Activated effector memory CD4-positive, alpha-beta T cell treated with Interleukin-2 at 50 U/mL for 16 hours (primary cell): ENCODE measurements around the gene DHDH.
"Not testable (repeated sequence)": the region's sequence is repeated elsewhere in the genome, so short reads cannot be mapped to it uniquely, and the experiment has no call there.

ENCODE experiments used
- DNase-seq: peaks from one replicate; pipeline ENCODE4 v3.0.0-alpha.2; 2020

DHDH gene

DNA sequence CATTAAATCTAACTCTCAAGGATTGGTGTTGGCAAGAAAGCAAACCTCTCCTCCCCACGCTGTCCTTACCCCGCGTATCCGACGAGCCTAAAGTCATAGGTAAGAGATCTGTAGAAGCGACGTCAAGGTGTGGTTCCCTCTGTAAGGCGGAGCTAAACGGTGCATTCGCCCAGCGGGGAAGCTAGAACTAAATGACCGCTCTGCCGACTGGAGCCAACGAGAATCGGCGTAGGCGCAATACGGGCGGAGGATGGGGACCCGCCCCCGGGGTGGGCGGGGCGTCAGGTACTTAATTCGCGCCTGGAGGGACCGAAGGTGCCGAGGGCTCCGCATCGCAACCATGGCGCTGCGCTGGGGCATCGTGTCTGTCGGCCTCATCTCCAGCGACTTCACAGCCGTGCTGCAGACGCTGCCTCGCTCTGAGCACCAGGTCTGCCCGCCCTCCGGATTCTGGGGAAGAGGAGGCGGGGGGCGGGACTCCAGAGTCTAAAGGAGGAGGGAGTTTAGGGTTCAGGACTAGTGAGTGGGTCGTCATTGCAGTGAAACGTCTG is at the start of gene DHDH:
Gene DHDH (plus strand): TSS at position 318 of the 551 bp plus-strand sequence. CDS start 23 bp downstream, at position 341.
- peak; percentile 85 for DNase-seq

DNA sequence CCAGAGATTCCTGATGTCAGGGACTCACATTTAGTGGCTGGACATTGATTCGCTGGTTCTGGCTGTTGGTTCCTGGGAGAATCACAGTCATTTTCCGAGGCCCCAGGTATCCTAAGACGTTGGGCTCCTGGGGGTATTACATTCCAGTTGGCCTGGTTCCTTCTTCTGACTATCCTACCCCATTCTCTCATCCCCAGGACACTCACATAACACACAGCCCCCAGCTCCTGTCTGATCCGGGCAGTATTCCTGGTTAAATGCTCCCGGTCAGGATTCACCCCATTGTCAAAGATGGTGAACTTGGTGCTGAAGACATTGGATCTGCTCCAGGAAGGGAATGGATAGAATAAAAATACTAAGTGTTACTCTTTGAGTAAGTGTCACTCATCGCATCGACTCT is 49.8 kb upstream of the DHDH start:
- DNase-seq = no peak

DNA sequence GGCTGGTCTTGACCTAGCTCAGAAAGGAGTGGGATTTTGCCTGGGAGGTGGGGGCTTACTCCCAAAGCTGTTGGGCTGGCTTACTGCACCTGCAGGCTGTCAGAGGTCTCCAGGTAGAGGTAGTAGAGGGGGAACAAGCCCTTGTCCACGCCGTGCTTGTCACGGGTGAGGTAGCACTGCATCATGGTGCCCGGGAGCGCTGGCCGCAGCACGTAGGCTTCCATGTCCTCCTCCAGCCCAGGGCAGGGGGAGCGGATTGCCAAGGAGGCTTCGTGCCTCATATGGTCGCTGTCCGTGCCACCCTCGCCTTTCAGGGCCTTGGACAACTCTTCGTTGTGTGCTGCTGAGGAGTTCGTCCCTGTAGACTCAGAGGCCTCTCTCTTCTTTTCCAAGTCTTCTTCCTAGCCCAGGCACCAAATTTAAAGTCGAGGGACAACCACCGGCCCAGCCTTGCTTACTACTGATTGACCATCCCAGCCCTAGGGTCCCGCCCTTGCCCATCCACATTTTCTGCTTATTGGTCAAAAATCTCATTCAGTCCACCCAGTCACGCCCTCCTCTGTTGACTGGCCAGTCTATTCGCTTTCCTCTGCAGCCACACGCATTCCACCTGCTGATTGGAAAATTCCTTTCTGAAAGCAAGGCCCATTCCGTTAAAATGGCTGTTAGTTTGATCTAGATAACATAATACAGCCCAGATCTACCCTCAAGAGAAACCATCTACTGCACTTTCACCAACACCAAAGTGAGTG is 45.5 kb upstream of the DHDH start:
- no peak for DNase-seq

DNA sequence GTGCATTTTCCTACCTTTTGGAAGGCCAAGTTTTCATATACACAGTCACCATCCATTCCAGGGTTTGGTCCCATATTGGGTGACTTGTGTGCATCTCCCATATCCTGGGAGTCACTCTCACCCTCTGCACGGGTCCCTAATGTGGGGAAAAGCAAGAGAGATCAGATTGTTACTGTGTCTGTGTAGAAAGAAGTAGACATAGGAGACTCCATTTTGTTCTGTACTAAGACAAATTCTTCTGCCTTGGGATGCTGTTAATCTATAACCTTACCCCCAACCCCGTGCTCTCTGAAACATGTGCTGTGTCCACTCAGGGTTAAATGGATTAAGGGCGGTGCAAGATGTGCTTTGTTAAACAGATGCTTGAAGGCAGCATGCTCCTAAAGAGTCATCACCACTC is 44.0 kb upstream of the DHDH start:
- not testable (repeated sequence) for DNase-seq

DNA sequence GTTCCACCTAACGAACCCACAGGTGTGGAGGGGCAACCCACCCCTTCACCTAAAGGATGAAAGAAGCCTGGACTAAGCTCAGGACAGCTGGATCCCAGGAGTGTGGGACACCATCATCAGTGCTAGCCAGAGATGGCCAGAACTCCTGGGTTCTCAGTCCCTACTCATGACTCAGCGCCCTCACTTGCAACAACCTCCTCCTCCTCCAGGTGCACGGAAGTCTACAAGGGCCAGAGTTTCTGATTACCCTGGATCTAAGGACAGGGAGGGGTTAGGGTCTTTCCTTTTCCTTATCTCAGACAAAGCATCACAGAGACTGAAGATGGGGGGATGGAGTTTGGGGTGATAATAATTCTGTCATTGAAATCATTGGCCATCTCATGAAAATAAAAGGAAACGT is 42.9 kb upstream of the DHDH start:
- DNase-seq = no peak

DNA sequence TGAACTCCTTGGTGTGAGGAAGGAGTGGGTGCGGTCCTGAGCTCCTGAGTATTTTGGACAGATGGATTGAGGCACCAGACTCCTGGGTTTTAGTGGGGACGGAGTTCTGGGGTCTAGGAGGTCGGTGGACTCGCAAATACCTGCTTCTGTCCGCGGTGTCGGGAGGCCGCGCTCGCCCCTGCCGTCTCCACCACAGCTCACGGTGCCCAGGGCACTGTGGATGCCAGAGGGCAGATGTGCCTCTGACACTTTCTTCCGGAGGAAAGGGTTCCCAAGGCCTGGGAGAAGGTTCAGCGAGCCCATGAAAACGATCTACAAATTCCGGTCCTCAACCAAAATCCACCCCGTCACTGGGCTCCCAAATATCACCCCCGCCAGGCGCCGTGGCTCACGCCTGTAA is 38.3 kb upstream of the DHDH start:
- DNase-seq = no peak

DNA sequence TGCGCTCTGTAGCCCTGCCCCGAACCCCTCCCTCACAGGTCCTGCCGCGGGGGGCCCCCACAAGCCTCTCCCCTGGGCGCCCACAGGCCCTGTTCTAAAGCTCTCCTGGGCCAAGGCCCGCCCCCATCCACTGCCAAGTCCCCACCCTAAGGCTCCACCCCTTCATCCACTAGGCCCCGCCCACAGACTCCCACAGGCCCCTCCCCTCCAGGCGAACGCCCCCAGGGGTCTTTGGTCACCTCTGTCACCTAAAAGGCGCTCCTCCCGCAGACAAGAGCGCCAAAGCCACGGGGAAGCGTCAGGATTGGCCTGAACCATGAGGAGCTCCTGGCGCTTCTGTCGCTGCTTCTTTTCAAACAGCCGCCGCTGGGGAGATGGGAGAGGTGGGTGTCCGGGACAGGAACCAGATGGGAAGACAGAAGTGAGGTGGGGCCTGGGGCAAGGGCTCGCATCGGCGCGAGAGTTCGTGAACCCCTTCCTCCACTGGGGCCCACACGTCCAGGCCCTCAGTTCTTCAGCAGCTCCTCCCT is 37.2 kb upstream of the DHDH start:
- DNase-seq = no peak

DNA sequence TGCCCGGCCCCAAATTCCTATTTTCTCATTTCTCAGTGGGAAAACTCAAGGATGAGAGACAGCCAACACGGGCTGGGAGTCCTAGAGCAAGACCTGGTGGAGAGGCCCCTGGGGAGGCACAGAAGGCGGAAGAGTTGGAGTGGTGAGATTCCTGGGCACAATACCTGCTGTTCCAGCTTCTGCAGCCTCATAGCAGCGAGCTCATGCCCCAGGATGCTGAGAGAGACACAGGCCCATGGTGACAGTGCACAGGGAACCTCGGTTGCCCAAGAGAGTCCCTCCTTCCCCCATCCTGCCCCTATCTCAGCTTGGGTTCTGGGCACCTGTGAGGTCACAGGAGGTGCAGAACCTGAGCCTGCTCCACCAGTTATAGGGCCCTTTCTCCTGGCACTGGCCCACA is 36.3 kb upstream of the DHDH start:
- no peak for DNase-seq

DNA sequence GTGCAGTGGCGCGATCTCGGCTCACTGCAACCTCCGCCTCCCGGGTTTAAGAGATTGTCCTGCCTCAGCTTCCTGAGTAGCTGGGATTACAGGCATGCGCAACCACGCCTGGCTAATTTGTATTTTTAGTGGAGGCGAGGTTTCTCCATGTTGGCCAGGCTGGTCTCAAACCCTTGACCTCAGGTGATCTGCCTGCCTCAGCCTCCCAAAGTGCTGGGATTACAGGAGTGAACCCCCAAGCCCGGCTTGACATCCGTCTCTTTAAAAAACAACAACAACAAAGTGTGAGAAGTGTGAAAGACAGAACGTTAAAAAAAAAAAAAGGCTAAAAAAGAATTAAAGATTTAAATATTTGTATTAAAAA is 34.1 kb upstream of the DHDH start:
- DNase-seq = not testable (repeated sequence)

DNA sequence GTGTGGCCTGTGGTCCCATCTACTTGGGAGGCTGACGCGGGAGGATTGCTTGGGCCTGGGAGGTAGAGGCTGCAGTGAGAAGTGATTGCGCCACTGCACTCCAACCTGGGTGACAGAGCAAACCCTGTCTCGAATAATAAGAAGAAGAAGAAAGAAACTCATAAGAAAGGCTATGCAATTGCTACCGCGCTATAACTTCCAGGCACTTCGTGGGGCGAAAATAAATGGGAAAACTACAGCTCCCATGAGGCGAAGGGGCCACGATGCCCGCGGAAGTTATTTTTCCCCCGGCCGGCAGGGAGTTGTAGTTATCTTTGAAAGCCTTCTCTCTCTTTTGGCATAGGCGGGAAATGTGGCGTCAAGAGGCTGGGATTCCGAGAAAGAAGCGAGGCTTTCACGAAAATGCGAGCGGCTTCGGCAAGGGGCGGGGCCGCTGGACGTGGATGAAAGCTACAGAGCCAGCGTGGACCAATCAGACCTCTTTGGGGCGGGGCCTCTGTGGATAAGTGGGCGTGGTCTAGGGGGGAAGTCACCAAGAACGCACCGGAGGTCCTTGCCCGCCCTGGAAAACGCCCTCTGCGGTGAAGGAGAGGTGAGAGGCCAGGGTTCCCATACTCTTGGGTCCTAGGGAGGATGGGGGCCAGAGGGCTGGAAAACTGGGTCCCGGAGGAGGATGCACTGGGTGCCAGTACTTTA is 33.6 kb upstream of the DHDH start, which contains the start of gene NUCB1:
Gene NUCB1 (plus strand): TSS at position 532 of the 696 bp plus-strand sequence. CDS start 485 bp downstream, outside the sequence.
- peak; percentile 98 for DNase-seq

DNA sequence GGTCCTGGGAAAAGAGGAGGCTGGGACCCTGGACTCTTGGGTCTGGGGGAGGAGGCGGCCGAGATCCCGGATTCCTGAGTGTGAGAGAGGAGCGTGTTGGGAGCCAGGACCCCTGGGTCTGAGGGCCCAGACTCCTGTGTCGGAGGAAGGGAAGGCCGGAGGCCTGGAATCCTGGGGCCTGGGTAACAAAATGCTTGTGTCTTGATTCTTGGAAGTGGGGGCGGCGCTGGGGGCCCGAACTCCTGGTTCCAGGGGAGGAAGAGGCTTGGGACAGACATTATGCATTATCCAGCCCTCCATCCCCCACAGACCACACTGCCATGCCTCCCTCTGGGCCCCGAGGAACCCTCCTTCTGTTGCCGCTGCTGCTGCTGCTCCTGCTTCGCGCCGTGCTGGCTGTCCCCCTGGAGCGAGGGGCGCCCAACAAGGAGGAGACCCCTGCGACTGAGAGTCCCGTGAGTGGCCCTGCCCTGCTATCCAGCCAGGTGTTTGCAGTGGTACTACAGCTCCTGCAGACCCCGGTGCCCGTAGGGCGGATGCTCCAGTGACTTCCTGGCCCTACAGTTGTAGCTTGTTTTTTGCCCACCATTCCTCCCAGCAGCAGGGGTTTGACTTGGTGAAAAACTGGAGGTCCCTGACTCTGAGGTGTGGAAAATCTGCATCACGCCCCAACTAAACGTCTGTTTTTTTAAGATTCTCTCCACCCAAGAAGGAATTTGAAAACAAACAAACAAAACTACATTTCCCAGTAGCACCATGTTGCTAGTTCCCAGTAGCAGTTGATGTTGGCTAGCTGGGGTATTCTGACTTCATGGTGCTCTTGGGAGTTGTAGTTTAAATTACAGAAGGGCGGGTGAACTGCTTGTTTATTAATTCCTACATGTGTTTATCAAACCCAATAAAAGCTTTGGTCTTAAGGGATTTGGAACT is 32.8 kb upstream of the DHDH start:
- DNase-seq = no peak

DNA sequence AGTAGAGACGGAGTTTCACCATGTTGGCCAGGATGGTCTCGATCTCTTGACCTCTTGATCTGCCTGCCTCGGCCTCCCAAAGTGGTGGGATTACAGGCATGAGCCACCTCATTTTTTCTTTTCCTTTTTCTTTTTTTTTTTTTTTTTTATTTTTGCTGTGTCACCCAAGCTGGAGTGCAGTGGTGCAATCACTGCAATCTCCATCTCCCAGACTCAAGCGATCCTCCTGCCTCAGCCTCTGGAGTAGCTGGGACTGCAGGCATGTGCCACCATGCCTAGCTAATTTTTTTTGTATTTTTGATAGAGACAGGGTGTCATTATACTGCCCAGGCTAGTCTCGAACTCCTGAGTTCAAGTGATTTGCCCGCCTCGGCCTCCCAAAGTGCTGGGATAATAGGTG is 31.2 kb upstream of the DHDH start:
- DNase-seq = not testable (repeated sequence)

DNA sequence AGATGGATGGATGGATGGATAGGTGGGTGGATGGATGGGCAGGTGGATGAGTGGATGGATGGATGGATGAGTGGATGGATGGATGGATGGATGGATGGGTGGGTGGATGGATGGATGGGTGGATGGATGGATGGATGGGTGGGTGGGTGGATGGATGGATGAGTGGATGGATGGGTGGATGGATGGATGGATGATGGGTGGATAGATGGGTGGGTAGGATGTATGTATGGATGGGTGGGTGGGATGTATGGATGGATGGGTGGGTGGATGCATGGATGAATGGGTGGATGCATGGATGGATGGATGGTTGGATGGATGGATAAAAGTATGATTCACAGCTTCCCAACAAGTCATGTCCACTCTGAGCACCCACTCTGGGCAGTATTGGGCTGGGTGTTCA is 29.7 kb upstream of the DHDH start:
- not testable (repeated sequence) for DNase-seq

DNA sequence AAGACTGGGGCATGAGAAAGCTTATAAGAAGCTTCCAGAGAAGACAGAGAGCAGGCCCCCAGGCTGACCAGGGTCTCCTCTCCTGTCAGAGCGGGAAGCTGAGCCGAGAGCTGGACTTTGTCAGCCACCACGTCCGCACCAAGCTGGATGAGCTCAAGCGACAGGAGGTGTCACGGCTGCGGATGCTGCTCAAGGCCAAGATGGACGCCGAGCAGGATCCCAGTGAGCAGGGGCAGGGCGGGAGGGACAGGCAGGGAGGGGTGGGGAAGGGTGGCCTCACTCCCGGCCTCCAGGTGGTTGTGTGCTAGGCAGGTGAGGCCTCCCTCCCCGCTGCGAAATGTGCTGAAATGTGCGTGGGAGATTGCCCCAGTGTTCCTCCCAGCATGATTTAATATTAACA is 27.8 kb upstream of the DHDH start:
- DNase-seq = no peak

DNA sequence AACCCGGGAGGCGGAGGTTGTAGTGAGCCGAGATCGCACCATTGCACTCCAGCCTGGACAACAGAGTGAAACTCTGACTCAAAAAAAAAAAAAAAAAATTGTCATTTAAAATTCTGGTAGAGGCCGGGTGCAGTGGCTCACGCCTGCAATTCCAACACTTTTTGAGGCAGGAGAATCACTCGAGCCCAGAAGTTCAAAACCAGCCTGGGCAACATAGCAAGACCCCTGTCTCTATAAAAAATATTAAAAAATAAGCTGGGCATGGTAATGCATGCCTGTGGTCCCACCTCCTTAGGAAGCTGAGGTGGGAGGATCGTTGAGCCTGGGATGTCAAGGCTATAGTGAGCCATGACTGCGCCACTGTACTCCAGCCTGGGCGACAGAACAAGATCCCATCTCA is 27.2 kb upstream of the DHDH start:
- DNase-seq = no peak

DNA sequence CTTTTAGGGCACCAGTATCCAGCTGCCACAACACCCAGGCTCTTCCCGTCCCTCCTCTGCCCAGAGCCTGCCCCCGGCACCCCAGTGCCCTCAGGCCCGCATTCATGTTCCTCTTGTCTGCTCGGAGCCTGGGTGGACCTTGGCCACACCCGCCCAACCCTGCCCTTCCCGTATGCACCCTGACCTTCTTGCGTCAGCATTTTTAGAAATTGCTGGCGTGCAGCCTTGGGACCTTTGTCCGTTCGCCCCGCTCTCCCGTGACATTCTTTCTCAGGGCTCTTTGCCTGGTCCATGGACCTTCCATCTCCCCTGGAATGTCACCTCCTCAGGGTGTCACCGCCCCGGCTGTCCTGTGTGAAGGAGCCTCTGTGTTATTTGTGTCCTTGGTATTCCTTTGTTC is 25.8 kb upstream of the DHDH start:
- no peak for DNase-seq

DNA sequence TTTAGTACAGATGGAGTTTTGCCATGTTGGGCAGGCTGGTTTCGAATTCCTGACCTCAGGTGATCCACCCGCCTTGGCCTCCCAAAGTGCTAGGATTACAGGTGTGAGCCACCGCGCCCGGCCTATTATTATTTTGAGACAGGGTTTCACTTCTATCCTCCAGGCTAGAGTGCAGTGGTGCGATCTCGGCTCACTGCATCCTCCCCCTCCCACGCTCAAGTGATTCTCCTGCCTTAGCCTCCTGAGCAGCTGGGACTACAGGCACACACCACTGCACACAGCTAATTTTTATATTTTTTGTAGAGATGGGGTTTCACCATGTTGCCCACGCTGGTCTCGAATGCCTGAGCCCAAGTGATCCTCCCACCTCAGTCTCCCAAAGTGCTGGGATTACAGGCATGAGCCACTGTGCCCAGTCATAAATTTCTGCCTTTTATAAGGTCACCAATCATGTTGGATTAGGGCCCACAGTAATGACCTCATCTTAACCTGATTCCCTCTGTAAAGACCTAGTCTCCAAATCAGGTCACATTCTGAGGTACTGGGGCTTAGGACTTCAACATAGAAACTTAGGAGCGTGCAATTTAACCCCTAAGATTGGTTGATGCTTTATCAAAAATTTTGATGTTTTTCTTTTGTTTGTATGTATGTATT is 23.9 kb upstream of the DHDH start:
- not testable (repeated sequence) for DNase-seq

DNA sequence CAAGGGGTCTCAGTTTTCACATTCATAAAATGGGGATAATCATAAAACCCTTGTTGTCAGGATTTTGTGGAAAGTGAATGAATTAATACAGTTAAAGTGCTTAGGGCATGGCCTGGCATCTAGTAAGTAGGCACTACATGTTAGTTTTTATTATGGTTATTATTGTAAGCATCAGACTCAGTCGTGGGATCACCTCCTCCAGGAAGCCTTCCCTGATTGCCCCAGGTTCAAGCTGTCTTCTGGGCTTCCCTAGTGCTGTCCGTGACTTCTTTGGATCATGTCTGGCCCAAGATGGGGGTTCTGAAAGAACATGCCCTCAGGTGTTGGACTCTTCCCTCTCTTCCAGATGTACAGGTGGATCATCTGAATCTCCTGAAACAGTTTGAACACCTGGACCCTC is 22.7 kb upstream of the DHDH start:
- DNase-seq = no peak

DNA sequence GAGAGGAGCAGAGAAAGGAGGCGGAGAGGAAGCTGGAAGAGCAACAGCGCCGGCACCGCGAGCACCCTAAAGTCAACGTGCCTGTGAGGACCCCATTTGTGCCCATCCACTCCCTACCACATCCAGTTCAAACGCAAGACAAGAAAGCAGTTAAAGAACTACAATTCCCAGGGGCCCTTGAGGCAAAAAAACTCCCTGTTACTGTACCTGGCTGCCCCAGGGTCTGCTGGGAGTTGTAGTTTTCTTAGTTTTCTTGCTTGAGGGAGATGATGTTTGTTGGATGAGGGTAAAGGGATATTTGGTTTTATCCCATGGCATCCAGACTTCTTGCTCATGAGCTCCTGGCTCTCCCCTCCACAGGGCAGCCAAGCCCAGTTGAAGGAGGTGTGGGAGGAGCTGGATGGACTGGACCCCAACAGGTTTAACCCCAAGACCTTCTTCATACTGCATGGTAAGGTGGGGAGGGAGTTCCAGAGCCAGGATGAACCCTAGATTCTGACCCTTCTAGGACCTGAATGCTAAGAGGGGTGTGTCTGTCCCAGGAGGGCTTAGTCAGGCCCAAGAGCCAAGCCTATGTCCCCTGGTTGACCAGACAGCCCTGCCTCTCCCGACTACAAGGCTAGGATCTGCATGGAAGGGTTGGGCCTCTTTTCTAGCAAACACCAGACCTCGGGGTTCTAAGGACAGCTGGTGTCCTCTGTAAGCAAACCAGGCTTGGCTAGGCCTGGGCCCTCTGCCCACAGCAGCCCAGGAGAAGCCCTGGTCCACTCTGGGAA is 20.2 kb upstream of the DHDH start:
- DNase-seq = no peak

DNA sequence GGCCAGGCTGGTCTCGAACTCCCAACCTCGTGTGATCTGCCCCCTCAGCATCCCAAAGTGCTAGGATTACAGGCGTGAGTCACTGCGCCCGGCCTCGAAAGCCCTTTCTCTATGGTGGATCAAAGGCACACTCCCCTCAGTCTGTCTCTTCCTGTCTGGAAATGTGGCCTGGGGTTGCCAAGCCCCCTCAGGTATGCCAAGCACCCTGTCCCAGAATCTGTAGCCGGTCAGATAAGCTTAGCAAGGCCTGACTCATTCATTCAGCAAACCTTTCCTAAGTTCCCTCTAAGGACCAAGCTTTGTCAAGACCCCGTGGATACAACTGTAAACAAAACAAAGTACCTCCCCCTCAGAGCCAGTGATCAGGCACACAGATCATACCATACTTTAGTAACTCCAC is 19.3 kb upstream of the DHDH start:
- no peak for DNase-seq

DNA sequence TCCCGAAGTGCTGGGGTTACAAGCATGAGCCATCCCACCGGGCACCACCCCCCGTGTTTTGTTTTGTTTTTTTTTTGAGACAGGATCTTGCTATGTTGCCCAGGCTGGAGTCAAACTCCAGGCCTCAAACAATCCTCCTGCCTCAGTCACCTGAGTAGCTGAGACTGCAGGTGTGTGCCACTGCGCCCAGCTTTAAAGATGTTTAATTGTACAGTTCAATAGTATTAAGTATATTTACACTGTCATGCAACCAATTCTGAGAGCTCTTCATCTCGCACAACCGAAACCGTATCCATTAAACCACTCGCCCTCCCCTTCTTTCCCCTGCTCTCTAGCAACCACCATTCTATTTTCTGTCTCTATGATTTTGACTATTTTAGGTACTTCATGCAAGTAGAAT is 17.7 kb upstream of the DHDH start:
- DNase-seq = no peak

DNA sequence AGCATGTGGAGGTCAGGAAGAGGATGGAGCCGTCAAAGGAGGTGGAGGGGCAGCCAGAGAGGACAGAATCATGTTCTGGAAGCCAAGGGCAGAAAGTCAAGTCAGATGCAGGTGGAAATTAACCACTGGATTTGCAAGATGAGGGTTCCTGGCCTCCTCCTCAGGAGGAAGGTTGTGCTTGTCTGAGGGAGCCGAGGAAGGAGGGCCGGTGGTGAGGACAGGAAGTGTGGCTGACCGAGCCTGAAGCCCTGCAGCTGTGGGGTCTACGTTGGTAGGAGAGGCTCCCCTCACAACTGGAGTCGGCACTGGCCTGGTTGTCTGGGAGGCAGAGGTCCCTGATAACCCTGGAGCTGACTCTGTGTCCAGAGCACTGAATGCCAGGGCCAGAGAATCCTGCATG is 15.4 kb upstream of the DHDH start:
- DNase-seq = no peak
